DMS79 treated with DMSO at 0.1 percent for 48 hours (cell line): ENCODE measurements around the gene POLDIP3.
"Not testable (repeated sequence)": the region's sequence is repeated elsewhere in the genome, so short reads cannot be mapped to it uniquely, and the experiment has no call there.

Source experiments
- DNase-seq: peaks from one replicate; lab custom pipeline; 2025; lab: John Stamatoyannopoulos, UW

The POLDIP3 gene

GRCh38 chr22:42584364-42584940 is 30.2 kb downstream of the POLDIP3 start:
- DNase-seq, result no peak

DNA sequence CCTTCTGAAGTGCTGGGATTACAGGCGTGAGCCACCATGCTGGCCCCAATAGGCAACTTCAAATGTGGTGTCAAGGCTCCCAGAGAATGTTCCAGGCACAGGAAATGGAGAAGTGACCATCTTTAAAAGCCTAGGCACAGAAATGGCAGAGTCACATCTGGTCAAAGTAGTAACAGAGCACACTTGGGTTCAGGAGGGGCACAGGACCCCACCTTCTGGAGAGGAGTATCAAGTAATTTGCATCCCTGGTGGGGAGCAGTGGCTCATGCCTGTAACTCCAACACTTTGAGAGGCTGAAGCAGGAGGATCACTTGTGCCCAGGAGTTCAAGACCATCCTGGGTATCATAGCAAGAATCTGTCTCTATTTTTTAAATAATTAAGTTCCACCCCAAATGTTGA is 31.7 kb downstream of the POLDIP3 start:
- DNase-seq, result no peak

GRCh38 chr22:42581762-42582716 is 32.6 kb downstream of the POLDIP3 start:
- peak; percentile 59 for DNase-seq

GRCh38 chr22:42581194-42581761 is 33.4 kb downstream of the POLDIP3 start:
- not testable (repeated sequence) for DNase-seq

GRCh38 chr22:42580040-42580439 is 34.6 kb downstream of the POLDIP3 start:
- DNase-seq, result not testable (repeated sequence)

DNA sequence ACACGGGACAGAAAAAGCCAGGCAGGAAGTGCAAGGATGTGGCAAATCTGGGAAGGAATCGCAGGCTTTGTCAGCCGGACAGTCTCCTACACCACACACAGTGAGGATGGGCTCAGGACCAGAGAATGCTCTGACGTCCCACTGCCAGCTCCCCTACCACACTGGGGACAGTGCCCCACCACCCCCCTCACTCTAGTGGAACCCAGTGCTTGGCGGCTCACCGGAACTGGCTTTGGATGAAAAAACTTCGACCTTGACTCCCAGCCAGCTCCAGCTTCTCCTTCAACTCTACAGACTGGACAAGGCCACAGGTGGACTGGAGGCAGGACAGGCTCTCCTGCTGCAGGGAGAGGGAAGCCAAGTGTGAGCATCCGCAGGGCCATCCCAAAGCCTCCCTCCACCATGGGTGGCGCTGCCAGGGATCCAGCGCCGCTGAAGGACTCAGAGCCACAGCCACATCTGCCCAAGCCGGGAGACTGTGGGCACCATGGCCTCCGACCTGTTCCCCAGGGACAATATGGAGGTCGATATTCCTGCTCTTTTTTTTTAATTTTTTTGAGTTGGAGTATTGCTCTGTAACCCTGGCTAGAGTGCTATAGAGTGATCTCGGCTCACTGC is 37.0 kb downstream of the POLDIP3 start:
- DNase-seq, result no peak

DNA sequence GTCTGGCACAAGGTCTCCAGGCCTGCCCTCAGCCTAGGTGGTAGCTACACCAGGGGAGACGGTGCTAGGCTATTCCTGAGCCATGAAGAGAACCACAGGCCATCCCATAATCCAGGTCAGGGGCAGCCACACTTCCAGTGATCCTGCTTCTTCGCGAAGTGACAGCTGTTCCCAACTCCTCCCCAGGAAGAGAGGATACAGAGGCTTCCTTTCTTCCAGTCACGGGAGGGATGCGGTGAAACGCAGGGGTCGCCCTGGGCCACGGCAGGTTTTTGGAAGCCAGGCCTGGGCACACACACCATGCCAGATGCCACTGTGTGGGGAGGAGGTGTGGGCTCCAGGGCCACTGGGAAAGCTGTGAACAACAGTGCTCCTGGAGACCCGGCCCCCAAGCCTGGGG is 37.5 kb downstream of the POLDIP3 start:
- not testable (repeated sequence) for DNase-seq

GRCh38 chr22:42575996-42576574 is 38.6 kb downstream of the POLDIP3 start:
- not testable (repeated sequence) for DNase-seq

- not testable (repeated sequence) for DNase-seq
Observed at GRCh38 chr22:42574468-42574867, 40.2 kb downstream of the POLDIP3 start.

- not testable (repeated sequence) for DNase-seq
Observed at GRCh38 chr22:42574046-42574445, 40.6 kb downstream of the POLDIP3 start.

GRCh38 chr22:42571068-42571467 is 43.6 kb downstream of the POLDIP3 start:
- DNase-seq, result not testable (repeated sequence)

GRCh38 chr22:42570580-42570979 is 44.1 kb downstream of the POLDIP3 start:
- not testable (repeated sequence) for DNase-seq

- not testable (repeated sequence) for DNase-seq
Observed at GRCh38 chr22:42567950-42568349, 46.7 kb downstream of the POLDIP3 start.

- DNase-seq, result no peak
Observed at GRCh38 chr22:42565956-42566355, 48.7 kb downstream of the POLDIP3 start.

DNA sequence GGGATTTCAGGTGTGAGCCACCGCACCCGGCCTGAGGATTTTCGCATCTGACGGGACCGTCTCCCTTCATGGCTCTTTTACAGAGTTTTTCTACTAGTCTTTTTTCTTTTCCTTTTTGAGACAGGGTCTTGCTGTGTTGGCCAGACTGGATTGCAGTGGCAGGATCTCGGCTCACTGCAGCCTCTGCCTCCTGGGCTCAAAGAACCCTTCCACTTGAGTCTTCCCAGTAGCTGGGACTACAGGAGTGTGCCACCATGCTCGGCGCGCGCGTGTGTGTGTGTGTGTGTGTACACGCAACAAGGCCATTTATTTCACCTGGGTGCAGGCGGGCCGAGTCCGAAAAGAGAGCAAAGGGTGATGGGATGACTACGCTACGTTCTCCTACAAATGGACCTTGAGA is 50.0 kb downstream of the POLDIP3 start:
- DNase-seq, result no peak

GRCh38 chr22:42563943-42564342 is 50.7 kb downstream of the POLDIP3 start:
- DNase-seq, result not testable (repeated sequence)

GRCh38 chr22:42562684-42563083 is 52.0 kb downstream of the POLDIP3 start:
- no peak for DNase-seq

DNA sequence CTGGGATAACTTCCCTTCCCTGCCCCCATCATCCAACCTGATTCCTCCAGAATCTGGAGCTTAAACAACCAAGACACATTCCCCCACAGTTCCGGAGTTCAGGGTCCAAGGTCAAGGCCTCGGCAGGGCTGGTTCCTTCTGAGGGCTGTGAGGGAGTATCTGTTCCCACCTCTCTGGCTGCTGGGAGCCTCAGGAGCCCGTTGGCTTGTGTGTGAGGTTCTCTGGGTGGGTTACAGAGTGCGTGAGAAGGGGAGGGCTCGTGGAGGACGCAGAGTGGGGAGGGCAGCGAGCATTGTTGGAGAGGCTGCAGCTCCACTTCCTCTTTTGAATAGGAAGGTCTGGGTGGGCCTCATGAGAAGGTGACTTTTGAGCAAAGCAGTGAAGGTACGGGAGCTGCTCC is 52.4 kb downstream of the POLDIP3 start:
- DNase-seq, result no peak

GRCh38 chr22:42561856-42562255 is 52.8 kb downstream of the POLDIP3 start:
- DNase-seq, result no peak

GRCh38 chr22:42560781-42561180 is 53.9 kb downstream of the POLDIP3 start:
- peak; percentile 5 for DNase-seq

DNA sequence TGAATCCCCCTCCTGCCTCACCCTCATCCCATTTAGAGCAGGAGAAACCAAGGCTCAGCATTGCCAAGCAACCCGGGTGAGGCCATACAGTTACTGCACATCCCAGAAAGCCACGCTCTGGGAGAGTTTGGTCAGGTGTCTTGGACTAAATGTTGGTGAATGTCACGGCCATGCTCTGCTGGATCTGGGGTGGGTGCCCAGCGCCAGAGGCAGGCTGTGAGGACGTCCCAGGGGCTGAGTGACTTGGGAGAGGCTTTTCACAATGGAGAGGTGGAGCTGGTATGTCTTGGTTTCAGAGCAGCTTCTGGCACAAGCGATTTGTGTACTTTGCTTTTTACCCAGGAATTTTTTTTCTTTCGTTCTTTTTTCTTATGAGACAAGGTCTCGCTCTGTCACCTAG is 54.3 kb downstream of the POLDIP3 start:
- peak; percentile 11 for DNase-seq
